ENCODE results near the gene ZNF552.
"Not testable (repeated sequence)": the region's sequence is repeated elsewhere in the genome, so short reads cannot be mapped to it uniquely, and the experiment has no call there.

The ZNF552 gene

DNA sequence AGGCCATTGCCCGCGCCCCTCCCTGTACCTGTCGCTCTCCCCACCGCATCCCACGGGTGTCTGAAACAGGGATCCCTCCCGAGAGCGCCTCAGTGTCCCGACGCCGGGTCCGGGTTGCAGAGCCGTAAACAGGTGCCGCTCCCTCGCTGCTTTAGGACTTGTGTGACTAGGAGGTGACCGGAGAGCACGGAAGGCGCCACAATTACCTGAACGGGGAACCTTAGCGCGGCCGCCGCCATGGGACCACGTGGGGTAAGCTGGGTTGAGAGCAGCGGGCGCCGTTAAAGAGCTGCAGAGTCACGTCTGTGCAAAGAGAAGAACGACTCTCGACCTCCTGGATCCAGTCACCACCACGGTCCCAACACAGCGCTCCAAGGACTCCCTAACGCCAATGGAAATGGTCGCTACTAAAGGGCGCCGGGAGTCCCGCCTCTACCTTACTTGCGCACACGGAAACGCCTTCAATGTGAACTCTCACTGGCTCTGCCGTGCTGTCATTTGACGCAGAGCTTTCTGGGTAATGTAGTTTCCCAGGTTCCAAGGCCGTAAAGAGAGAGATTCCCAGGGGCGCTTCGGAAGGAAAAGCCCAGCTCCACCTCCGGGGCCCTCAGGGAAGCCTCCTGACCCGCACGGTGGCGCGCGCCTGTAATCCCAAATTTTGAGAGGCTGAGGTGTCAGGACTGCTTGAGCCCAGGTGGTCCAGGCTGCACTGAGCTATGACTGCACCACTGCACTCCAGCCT is at the start of gene ZNF552:
TSS of gene ZNF552 (minus strand) at position 409 of the 742 bp plus-strand sequence. CDS start at position 239, 170 bp downstream.
- peak; percentile 80 to 88 for DNase-seq

- DNase-seq: not testable (repeated sequence)
Measured at GRCh38 chr19:57862351-57862750, 47.6 kb upstream of the ZNF552 start.

GRCh38 chr19:57854117-57854516 is 39.4 kb upstream of the ZNF552 start:
- not testable (repeated sequence) for DNase-seq

- DNase-seq: not testable (repeated sequence)
Measured at GRCh38 chr19:57851812-57852603, 37.3 kb upstream of the ZNF552 start.

DNA sequence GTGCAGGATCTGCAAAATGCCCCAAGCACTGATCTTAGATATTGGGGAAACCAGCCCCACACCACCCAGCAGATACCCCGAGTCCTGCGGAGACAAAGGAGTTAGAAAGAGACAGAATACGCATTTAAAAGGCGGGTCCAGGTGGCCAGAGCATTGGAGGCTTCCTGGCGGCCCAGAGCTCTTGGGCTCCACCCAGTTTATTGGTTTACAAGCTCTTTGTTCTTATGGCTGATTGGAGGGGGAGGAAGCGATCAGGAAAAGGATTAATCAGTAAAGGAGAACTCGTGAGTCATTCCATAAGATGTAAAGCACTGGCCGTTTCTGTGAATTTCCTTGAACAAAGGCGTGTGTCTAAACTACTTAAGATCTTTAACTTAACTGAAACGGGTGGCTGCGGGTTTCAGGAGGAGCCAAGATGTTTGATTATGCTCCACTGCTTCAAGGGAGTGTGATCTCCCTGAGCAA is 35.9 kb upstream of the ZNF552 start:
- no peak for DNase-seq

DNA sequence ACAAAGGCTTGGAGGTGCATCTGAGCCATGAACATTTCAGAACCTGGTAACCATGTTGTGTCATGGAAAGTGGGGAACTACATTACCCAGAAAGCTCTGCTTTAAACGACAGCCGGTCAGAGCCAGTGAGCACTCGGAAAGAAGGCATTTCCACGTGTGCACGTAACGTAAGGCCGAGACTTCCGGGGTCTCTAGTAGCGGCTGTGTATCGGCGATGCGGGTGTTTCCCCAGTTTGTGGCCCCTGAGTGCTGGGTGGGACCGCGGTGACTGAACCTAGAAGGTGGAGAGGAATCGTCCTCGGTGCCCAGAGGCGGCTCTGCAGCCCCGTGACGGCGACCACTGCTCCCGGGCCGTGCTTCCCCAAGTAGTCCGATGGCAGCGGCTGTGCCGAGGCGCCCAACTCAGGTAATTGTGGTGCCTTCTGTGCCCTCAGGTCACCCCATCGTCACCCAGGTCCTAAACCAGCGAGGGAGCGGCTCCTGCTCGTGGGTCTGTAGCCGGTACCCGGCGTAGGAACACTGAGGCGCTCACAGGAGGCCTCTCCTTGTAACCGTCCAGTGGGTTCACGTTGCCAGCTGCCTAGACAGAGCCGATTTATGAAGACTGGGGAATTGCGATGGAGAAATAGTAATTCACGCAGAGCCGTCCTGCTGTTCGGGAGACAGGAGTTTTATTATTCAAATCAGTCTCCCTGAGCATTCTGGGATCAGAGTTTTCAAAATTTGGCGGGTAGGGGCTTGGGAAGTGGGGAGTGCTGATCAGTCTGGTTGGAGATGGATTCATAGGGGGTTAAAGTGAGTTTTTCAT is 35.2 kb upstream of the ZNF552 start, which contains the start of gene ZNF587:
TSS of gene ZNF587 (plus strand) at position 194 of the 808 bp plus-strand sequence. CDS start at position 374, 180 bp downstream.
- DNase-seq: peak; percentile 54 to 76

GRCh38 chr19:57849162-57849665 is 34.5 kb upstream of the ZNF552 start:
- DNase-seq: not testable (repeated sequence)

- not testable (repeated sequence) for DNase-seq
Measured at GRCh38 chr19:57847164-57847563, 32.5 kb upstream of the ZNF552 start.

DNA sequence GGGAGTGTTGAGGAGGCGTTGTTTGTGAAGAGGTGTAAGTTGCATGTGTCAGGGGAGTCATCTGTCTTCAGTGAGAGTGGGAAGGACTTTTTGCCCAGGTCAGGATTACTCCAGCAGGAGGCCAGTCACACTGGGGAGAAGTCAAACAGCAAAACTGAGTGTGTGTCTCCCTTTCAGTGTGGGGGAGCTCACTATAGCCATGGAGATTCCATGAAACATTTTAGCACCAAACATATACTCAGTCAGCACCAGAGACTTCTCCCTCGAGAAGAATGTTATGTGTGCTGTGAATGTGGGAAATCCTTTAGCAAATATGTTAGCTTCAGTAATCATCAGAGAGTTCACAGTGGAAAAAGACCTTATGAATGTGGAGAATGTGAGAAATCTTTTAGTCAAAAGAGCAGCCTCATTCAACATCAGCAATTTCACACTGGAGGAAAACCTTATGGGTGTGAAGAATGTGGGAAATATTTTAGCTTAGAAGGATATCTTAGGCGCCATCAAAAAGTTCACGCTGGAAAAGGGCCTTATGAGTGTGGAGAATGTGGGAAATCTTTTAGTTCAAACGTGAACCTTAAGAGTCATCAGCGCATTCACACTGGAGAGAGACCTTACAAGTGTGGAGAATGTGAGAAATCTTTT is 26.5 kb upstream of the ZNF552 start:
- DNase-seq: no peak

DNA sequence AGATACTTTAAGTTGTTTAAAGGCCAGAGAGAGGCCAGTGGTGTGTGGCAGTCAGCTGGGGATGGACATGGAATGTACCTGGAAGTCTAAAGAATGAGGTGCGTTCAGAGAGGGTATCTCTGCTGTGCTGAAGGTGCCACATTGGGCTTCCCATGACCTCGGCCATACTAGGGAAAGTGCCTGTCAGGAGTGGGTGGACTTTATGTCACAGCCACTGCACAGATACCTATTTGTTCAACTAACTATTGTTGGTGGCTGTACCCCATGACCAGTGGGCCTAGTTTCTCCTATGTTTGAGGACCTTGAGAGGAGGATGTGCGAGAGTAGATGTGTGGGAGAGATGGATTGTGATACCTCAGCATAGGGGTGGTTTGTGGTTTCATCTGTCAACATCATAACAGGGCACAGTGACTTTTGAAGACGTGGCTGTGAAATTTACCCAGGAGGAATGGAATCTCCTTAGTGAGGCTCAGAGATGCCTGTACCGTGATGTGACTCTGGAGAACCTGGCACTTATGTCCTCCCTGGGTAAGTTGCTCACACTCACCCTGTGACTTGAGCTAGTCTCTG is 24.0 kb upstream of the ZNF552 start:
- DNase-seq: not testable (repeated sequence)

- not testable (repeated sequence) for DNase-seq
Measured at GRCh38 chr19:57836991-57837390, 22.3 kb upstream of the ZNF552 start.

GRCh38 chr19:57830071-57830602 is 15.4 kb upstream of the ZNF552 start, which contains the start of gene ZNF587B:
TSS of gene ZNF587B (plus strand) at chr19:57830299. CDS start at chr19:57830529, 230 bp downstream.
- peak; percentile 10 to 18 for DNase-seq

DNA sequence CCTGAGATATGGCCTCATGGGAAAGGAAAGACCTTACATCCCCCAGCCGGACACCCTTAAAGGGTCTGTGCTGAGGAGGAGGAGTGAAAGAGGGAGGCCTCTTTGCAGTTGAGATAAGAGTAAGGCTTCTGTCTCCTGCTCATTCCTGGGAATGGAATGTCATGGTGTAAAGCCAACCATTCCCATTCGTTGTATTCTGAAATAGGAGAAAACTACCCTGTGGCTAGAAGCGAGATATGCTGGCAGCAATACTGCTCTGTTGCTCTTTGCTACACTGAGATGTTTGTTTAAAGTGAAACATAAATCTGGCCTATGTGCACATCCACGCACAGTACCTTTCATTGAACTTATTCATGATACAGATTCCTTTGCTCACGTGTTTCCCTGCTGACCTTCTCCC is 14.6 kb upstream of the ZNF552 start:
- DNase-seq: no peak

GRCh38 chr19:57825511-57825910 is 10.8 kb upstream of the ZNF552 start:
- no peak for DNase-seq

DNA sequence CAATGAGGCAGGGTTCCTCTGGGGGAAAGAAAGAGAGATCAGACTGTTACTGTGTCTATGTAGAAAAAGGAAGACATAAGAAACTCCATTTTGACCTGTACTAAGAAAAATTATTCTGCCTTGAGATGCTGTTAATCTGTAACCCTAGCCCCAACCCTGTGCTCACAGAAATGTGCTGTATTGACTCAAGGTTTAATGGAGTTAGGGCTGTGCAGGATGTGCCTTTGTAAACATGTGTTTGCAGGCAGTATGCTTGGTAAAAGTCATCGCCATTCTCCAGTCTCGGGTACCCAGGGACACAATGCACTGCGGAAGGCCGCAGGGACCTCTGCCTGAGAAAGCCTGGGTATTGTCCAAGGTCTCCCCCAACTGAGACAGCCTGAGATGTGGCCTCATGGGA is 8.9 kb upstream of the ZNF552 start:
- DNase-seq: not testable (repeated sequence)

GRCh38 chr19:57823155-57823554 is 8.4 kb upstream of the ZNF552 start:
- DNase-seq: not testable (repeated sequence)

- not testable (repeated sequence) for DNase-seq
Measured at GRCh38 chr19:57821501-57821900, 6.8 kb upstream of the ZNF552 start.

DNA sequence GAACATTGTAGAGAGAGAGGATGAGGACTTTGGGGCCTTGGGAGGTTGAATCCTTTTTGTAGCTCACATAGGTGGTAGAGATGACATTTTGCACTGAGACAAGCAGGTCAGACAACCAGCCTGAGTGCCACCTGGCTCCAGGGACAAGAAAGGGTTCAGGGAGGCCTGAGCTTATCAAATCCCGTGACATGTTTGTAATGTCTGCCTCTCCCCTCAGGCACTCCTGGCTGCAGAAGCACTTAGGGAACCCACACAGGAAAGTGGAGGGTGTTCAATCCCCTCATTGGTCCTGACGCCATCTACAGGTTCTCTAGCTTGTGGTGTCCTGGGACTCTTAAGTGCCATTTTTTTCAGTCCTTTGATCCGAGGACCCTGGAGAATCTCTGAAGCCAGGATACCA is 6.4 kb upstream of the ZNF552 start:
- not testable (repeated sequence) for DNase-seq

DNA sequence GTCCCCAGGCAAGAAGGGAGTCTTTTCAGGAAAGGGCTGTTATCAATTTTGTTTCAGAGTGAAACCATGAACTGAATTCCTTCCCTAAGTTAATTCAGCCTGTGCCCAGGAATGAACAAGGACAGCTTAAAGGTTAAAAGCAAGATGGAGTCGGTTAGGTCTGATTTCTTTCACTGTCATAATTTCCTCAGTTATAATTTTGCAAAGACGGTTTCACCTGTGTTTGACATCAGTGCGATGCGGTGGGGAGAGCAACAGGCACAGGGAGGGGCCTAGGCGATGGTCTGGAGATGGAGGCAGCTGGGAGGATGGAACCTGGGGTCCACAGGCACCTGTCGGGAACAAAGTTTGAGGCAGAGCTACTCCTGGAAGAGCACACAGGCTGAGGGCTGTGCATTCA is 5.9 kb upstream of the ZNF552 start:
- DNase-seq: no peak

DNA sequence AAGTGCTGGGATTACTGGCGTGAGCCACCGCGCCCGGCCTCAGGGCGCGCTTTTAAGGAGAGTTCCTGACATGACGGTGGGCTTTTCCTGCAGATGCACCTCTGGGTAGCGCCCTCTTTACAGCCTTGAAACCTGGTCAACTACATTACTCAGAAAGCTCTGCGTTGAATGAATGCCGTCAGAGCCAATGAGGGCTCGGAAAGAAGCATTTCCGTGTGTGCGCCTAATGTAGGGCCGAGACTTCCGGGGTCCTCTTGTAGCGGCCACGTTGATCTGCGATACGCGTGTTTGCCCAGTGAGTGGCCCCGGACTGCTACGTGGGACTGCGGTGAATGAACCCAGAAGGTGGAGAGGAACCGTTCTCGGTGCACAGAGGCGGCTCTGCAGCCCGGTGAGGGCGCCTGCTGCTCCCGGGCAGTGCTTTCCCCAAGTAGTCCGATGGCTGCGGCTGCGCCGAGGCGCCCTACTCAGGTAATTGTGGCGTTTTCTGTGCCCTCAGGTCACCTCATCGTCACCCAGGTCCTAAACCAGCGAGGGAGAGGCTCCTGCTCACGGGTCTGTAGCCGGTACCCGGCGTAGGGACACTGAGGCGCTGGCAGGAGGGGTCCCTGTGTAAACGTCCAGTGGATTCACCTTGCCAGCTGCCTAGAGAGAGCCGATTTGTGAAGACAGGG is 4.9 kb upstream of the ZNF552 start:
- DNase-seq: peak; percentile 75 to 88

GRCh38 chr19:57818378-57818777 is 3.7 kb upstream of the ZNF552 start:
- DNase-seq: no peak

All from hippocampal formation (tissue), 2 donors.